ENCODE data around the gene TMEM94.

- TF ChIP-seq CTCF (conservative IDR thresholded peaks at IDR 0.05; ENCODE audit: low read depth, low read length) (peak; percentile 43; the same call in 1 of the 2 replicates), EZH2 (IDR thresholded peaks at IDR 0.05; ENCODE audit: borderline replicate concordance, low read depth, low read length, poor library complexity, severe bottlenecking) (no peak)
Measured at GRCh38 chr17:75524970-75525805, 68.8 kb downstream of the TMEM94 start, which contains the start of gene LLGL2.

Measured in A673 (cell line).